Measurements from ENCODE around the gene TPR.

- TF ChIP-seq CTCF (IDR thresholded peaks at IDR 0.05) (no peak), POLR2A (IDR thresholded peaks at IDR 0.05) (no peak), POLR2AphosphoS5 (IDR thresholded peaks at IDR 0.05) (no peak)
Measured at GRCh38 chr1:186298851-186299250, 76.2 kb downstream of the TPR start.
